DMS114 treated with DMSO at 0.1 percent for 48 hours (cell line): ENCODE results near the gene CCDC38.

ENCODE experiments used
- DNase-seq: peaks from one replicate; lab custom pipeline; 2025; ENCODE audit not compliant: unreplicated experiment; lab: John Stamatoyannopoulos, UW

The CCDC38 gene

DNA sequence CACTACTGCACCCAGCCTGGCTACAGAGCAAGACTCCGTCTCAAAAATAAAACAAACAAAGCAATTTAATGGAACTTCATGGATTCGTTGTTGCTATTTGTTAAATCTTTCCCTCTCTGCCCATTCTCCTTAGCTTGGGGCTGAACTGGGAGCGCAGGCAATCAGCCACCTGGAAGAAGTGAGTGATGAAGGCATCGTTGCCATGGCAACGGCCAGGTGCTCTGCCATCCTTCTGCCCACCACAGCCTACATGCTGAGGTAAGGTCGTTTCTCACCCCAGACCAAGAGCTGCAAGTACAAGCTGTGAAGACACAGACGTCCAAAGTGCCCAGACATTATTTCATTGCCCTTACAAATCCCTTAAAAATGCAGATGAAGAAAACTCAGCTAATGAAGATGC lies 19.8 kb upstream of the CCDC38 start:
- DNase-seq: no peak

DNA sequence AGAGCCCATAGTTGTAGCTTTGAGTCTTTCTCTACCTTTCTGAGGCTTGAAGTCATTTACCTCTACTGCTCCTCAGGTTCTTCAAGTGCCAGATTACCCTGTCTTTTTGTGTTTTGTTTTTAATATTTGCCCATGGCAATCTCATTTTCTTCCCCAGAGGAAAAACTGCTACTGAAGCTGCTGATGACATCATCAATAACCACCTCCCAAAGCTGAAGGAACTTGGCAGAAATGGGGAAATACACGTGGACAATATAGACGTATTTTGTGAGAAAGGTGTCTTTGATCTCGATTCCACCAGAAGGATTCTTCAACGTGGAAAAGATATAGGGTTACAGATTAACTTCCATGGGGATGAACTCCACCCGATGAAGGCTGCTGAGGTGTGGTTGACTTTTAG lies 17.8 kb upstream of the CCDC38 start:
- DNase-seq: no peak

DNA sequence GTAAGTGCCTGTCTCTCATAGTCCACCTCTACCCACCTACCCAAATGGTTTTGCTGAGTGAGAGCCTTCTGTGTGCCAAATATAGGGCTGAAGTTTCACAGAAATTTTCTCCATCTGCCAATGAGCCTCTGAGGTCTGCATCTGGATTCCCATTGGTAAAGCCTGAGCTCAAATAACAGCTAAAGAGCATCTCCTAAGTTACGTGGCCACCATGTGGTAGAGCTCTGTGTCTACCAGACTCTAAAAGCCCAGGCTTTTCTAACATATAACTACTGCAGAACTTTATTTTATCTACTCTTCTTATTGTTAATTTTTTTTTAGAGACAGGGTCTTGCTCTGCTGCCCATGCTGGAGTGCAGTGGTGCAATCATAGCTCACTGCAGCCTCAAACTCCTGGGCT lies 16.7 kb upstream of the CCDC38 start:
- peak; percentile 54 for DNase-seq

DNA sequence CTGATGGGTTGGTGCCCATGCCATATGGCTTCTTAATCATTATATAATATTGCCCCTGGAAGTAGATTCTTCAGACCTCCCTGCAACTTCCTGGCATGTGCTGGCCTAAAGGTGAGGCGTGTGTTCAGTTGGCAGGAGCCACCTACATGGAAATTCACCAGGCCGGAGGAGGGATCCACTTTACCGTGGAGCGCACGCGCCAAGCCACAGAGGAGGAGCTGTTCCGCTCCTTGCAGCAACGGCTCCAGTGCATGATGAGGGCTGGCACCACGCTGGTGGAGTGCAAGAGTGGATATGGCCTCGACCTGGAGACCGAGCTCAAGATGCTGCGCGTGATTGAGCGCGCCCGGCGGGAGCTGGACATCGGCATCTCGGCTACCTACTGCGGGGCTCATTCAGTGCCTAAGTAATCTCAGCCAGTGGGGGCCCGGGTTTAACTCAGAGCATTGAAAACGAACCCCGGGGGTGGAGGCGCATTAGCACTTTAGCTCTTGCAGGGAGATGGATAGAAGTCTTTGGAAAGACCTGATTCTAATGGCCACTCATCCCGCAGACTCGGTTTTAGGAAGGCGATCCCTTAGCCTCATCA lies 14.2 kb upstream of the CCDC38 start:
- DNase-seq: no peak

DNA sequence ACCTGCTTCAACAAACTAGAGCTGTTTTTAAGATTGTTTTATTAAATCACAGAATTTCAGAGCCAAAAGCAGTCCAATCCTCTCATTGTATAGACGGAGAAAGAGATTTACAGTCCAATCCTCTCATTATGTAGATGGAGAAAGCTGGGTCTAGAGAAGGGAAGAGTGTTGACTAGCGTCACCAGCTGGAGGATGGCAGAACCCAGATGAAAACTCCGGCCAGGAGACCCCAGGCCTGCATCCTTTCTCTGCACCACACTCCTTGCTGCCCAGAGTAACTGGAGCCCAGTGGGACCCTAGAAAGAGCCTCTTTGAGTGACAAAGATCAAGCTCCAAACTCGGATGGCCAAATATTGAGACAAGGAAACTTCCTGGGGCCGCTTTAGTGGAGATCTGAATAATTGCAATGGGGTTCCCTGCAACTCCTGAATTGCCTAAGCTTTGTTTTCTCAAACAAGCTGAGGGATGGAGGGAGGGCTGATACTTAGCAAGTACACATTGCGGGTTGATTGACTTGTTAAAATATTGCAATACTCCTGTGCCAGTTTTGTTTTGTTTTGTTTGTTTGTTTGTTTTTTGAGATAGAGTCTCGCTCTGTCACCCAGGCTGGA lies 13.2 kb upstream of the CCDC38 start:
- no peak for DNase-seq

DNA sequence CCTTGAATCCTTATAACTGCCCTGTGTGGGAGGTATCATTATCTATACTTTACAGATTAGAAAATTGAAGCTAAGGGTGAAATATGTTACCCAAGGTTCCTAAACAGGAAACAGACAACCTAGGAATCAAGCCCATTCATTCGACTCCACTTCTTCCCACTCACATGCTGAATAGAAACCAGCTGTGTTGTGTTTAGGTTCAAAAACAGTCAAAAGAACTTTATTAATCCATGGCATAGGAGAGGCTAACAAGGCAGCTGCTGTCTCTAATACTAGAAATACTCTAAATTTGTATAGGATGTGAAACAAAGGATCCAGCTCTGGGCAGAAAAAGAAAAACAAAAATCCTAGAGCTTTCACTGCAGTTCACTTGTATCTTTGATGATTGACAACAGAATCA lies 10.6 kb upstream of the CCDC38 start:
- DNase-seq: no peak

DNA sequence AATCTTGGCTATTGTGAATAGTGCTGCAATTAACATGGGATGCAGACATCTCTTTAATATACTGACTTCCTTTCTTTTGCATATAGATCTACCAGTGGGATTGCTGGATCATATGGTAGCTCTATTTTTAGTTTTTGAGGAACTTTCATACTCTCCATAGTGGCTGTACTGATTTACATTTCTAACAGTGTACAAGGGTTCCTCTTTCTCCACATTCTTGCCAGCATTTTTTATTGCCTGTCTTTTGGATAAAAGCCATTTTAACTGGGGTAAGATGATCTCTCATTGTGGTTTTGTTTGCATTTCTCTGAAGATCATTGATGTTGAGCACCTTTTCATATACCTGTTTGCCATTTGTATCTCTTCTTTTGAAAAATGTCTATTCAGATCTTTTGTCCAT lies 9.1 kb upstream of the CCDC38 start:
- DNase-seq: no peak

DNA sequence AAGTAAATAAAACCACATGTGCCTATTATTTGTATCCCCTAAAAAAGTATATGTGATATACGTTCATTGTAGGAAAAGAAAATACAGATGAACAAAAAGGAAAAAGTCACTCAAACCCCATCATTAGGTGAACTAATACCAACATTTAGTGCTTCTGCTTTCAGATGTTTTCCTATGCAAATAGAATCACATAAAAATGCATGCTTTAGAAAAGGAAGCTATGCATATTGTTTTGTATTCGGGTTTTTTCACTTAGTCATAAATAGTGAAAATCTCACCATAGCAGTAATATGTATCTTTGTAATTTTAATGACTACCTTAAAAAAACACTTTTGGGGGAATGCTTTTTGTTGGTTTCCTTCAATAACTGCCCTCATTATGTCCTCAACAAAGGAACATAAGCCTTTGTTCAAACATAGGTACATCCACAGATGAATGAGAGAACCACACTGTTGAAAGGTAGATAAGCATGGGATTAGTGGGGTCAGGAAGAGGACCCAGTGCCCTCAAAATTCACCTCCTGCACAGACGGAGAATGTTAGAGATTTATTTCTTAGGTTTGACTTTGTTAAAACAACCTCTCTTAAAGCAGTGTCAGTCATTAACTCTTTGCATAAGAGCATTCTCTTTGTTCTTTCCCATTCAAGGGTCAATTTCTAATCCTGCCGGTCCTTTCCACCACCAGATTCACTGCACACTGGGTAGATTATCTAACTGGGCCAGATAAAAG lies 7.2 kb upstream of the CCDC38 start:
- DNase-seq: no peak

DNA sequence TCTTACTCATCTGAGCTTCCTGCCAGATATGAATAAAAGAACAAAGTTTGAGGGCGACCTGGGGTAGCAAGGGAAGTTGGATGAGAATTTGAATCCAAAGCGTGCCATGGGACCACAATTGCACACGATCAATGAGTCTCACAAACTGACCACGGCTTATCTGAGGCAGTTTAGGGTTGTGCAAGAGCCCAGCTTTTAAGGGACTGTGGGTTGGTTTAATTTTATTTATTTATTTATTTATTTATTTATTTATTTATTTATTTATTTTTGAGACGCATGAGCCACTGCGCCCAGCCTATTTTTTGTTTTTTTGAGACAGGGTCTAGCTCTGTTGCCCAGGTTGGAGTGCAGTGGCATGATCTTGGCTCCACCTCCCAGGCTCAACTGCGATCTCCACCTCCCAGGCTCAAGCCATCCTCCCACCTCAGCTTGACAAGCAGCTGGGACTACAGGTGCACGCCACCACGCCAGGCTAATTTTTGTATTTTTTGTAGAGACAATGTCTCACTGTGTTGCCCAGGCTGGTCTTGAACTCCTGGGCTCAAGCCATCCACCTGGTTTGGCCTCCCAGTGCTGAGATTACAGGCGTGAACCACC lies 1.8 kb upstream of the CCDC38 start:
- no peak for DNase-seq

DNA sequence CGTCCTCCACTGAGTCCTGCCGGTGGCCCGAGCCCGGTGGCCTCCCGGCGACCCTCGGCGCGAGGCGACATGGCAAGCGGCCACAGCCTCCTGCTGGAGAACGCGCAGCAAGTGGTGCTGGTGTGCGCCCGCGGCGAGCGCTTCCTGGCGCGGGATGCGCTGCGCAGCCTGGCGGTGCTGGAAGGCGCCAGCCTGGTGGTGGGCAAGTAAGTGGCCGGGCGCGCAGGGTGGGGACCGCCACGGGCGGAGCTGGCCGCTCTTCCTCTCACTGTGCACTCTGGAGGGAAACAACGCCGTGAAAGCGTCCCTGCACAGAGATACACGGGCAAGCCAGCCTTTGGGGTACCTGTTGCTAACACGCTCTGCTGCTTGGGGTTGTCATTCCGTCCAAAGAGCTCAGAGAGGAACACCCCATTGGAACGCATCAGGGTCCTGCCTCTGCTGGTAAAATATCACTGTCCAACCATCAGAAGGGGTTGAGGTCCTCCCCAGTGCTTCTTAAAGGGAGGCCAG lies 972 bp upstream of the CCDC38 start, which contains the start of gene AMDHD1:
Gene AMDHD1 (plus strand): TSS at position 2 of the 513 bp plus-strand sequence. CDS start 68 bp downstream, at position 70.
- DNase-seq: peak; percentile 37

DNA sequence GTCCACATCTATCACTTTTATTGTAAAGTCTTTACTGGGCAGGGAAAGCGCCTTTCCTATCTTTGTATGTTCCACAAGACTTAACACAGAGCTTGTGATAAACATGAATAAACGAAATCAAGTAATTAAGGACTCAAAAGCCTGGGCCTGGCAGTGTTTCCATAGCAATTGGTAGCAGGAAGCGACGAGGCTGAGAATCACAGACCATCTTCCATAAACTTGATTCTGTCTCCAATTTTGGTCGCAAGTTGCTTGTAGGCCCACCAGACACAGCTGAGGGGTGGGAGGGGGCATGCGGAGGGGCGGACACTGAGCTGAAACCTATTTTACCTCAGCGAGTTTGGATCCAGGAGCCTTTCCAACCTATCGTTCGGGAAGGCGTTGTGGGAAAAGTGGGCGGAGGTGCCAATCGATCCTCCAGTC lies 302 bp downstream of the CCDC38 start:
- peak; percentile 14 for DNase-seq

DNA sequence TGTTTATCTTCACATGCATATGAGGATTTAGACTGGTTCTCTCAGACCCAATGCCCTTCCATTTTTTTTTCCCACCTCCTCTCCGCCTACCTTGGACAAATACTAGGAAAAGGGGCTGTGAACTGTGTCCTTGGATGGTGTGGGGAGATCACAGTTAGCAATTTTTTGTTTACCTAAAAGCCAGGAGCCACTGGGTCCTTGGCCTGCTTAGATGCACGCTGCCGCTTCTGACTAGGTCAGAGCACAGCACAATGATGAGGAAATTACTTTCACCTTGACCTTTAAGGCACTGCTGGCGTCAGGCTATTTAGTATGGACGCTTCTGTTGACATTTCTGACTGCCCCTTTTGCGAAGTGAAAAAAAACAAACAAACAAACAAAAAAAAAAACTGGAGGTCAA lies 1.9 kb downstream of the CCDC38 start:
- DNase-seq: no peak

DNA sequence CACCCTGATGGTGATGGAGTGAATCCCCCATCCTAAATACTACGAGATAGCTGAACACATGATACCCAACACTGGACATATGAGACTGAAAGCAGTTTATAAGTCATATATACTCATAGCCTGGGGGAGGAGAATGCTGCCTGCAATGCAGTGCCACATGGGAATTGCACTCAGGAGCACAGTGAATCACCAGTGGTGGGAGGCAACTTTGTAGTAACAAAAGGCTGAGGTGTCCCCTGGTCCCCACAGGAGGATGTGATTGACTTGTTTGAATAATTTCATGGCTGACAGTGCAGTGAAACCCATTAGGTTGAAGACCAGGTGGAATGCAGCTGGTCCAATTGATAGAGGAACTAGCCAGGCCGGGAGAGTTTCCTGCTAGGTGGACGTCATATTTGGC lies 20.2 kb downstream of the CCDC38 start:
- DNase-seq: no peak

DNA sequence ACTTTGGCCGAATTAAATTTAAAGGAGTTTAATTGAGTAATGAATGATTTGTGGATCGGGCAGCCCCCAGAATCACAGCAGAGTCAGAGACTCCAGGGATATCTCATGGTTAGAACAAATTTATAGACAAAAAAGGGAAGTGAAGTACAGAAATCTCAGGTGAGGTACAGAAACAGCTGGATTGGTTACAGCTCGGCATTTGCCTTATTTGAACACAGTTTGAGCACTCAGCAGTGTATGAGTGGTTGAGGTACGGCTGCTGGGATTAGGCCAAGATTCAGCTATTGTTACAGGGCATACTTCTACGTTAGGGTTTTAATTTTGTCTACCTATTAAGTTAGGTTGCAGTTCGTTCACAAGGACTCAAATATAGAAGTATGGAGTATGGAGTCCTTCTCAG lies 23.3 kb downstream of the CCDC38 start:
- no peak for DNase-seq

DNA sequence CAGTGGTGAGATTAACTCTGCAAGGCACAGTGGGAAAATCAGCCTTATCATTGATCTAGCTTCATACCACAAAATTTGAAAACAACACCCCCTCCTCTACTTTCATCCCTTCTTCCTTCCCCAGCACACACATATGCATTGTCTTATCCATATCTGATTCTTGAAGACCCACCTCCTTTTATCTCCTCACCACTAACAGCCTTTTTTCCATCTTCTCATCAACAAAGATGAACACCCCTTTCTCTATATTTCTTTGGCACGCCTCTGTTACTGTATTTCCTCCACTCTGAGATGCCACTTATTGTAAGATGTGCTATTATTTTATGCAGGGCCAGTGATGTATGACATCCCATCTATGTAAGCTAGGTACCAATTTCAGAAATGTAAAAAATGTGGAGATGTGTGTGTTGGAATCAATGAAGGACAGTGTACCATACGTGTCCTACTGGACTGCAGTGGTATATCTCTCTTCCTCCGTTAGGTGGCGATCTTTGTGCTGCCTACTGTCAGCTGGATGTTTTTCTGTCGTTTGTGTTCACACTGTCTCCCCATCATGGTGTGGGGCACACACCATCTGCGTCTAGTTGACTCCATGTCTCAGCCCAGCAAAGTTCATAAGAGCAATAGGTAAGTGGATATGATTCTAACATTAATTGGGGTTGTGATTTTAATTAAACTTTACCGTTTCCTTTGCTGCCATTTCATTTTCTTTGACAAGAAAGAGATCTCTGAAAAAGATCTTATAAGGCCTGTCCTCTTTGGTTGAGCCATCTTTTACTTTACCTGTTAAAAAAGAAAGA lies 24.0 kb downstream of the CCDC38 start:
- peak; percentile 61 for DNase-seq

DNA sequence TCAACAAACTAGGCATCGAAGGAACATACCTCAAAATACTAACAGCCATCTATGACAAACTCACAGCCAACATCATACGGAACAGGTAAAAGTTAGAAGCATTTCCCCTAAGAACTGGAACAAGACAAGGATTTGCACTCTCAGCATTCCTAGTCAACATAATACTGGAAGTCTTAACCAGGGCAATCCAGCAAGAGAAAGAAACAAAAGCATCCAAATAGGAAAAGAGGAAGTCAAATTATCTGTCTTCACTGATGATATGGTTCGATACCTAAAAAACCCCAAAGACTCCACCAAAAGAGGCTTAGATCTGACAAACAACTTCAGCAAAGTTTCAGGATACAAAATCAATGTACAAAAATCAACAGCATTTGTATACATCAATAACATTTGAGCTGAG lies 32.5 kb downstream of the CCDC38 start:
- DNase-seq: no peak

DNA sequence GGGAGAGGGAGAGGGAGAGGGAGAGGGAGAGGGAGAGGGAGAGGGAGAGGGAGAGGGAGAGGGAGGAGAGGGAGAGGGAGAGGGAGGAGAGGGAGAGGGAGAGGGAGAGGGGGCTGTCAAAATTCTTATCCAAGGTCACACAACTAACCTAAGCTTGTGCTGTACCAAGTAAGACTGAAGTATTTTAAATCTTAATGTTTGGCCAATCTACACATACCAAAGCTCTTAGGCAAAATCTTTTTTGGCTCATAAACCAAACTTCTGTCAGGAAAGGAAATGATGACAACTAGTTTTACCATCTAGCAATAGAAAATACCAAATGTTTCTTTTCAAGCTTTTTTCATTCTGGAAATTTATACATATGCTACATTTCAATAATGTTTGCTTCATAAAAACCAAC lies 33.8 kb downstream of the CCDC38 start:
- DNase-seq: no peak

DNA sequence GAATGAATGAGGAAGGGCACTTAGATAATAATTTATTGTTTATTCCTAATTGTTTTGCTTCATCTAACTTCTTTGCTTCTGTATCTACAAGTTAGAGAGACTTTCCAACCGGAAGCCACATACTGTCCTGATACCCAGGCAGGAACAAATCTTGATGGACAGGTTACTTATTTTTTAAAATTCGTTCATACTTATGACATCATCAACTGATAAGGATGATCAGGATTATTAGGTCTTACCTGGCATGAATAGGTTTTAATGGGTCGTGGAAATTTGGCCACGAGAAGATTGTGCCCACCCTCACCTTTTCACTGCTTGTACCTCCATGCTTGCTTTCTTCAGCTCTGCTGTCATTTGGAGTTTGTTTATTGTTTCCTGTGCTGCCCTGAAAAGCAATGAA lies 44.3 kb downstream of the CCDC38 start:
- DNase-seq: no peak

DNA sequence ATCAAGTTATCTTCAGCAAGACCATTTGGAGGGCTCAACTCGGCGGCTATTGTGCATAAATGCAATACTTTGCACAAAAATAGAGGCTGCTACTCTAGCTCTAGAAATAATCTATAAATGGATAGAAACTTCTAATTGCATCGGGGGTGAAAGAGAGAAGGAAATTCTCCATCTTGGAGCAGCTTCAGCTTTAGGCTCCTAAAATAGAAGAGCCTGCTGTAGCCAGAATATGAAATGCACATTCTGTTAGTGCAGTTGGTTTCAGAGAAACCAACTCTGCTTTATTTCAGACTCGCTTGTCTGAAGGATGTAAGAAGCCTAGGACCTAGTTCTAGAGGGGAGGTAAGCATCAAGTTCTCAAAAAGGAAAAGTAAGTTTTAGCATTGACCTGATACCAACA lies 45.6 kb downstream of the CCDC38 start:
- DNase-seq: no peak

DNA sequence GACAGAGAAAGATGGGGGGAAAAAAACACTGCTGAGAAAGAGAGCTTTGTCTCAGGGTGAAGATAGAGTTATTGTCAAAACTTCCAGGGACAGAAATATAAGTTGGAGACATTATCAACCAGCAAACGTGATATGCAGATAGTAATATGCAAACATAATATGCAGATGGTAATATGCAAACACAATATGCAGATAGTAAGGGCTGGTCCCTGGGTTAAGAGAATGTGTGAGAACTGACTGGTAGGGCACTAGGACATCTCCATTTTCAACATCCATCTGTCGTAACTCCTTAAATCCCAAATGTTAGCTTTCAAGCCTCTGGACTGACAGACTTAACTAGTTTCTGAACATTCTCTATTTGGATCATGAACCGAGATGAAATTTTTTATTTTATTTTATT lies 51.5 kb downstream of the CCDC38 start:
- DNase-seq: no peak

DNA sequence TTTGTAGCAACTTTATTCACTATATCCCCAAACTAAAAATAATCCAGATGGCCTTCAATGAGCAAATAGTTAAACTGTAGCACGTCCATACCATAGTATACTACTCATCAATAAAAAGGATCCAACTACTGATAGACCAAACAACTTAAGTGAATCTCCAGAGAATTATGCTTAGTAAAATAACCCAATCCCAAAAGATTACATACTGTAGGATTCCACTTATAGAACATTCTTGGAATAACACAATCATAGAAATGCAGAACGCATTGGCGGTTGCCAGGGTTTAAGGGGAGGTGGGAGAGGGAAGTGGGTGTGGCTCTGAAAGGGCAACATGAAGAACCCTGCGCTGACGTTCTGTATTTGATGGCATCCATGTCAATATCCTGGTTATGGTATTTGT lies 55.1 kb downstream of the CCDC38 start:
- DNase-seq: no peak
